PC-3 (cell line): ENCODE data around the gene ASB2.
A peak's percentile ranks its signal among the peaks of the same experiment; 100 is the strongest.

Experiments
- CTCF ChIP-seq: fragments of 300-600 bp; sonication (generic); conservative IDR thresholded peaks from 2 replicates; pipeline ENCODE4 v1.5.1; 2017; ENCODE audit warnings: antibody characterized with exemption, low read depth, mild to moderate bottlenecking, low read length
- EZH2 ChIP-seq: fragments of 300-600 bp; sonication (generic); IDR thresholded peaks from one replicate; pipeline ENCODE4 v1.6.1; 2017; ENCODE audit warnings: antibody characterized with exemption, mild to moderate bottlenecking, low read length; ENCODE audit not compliant: unreplicated experiment

- TF ChIP-seq CTCF (peak; percentile 82), EZH2 (no peak)
Observed at GRCh38 chr14:93906341-93907329, 69.7 kb downstream of the ASB2 start.
